Measurements from ENCODE around the gene SYNE1.

- TF ChIP-seq TAF1 (IDR thresholded peaks at IDR 0.05; ENCODE audit: low read depth), result no peak
- no peak for TF ChIP-seq EZH2 (IDR thresholded peaks at IDR 0.05; ENCODE audit: borderline replicate concordance, insufficient read depth, low read length, poor library complexity, severe bottlenecking)
Observed at GRCh38 chr6:152135755-152136448, 501.3 kb downstream of the SYNE1 start.
